K562 (cell line): ENCODE data around the gene CRTC3. TPM values are rescaled to one million over a fixed set of nuclear protein-coding genes. Genes with fewer than 3 reads are reported as not detected.
A peak's percentile ranks its signal among the peaks of the same experiment; 100 is the strongest.

Experiments
- C11orf30 ChIP-seq: fragments of 450-650 bp; IDR thresholded peaks from 2 replicates; pipeline ENCODE4 v1.6.1; 2016; ENCODE audit warnings: low read depth, mild to moderate bottlenecking
- EWSR1 ChIP-seq: fragments of 450-650 bp; IDR thresholded peaks from 2 replicates; pipeline ENCODE4 v1.6.1; 2018; ENCODE audit warnings: borderline replicate concordance, mild to moderate bottlenecking, low read depth, moderate library complexity; ENCODE audit not compliant: partially characterized antibody
- KAT2B ChIP-seq: IDR thresholded peaks from one replicate; pipeline ENCODE4 v1.6.1; 2012; ENCODE audit warnings: low read depth, mild to moderate bottlenecking, control low read depth, inconsistent platforms, low read length, moderate library complexity
- MTF1 ChIP-seq: fragments of 250-450 bp; sonication (Bioruptor Pico); IDR thresholded peaks from 2 replicates; pipeline ENCODE4 v1.9.0; 2021; ENCODE audit warnings: moderate library complexity, mild to moderate bottlenecking, inconsistent platforms, borderline replicate concordance
- NUFIP1 ChIP-seq: fragments of 450-650 bp; IDR thresholded peaks from 2 replicates; pipeline ENCODE4 v1.6.1; 2018; ENCODE audit not compliant: partially characterized antibody
- SAP30 ChIP-seq: fragments of 200-600 bp; sonication (generic); IDR thresholded peaks from 2 replicates; pipeline ENCODE4 v1.6.1; 2012; ENCODE audit warnings: borderline replicate concordance, low read depth, mild to moderate bottlenecking, moderate library complexity, low read length, control low read depth, inconsistent platforms; ENCODE audit not compliant: insufficient read depth, poor library complexity, severe bottlenecking
- SPI1 ChIP-seq: IDR thresholded peaks from 2 replicates; pipeline ENCODE4 v1.6.1; 2011; ENCODE audit warnings: low read depth, low read length, control low read depth, borderline replicate concordance
- ZNF551 ChIP-seq: fragments of 250-450 bp; sonication (Bioruptor Pico); IDR thresholded peaks from 2 replicates; pipeline ENCODE4 v1.5.0; 2021; ENCODE audit warnings: mild to moderate bottlenecking, moderate library complexity
- ZZZ3 ChIP-seq: fragments of 450-650 bp; IDR thresholded peaks from 2 replicates; pipeline ENCODE4 v1.6.1; 2016; ENCODE audit warnings: antibody characterized with exemption, mild to moderate bottlenecking, moderate library complexity
- polyA plus RNA-seq, 8 experiments: library from polyadenylated mRNA; depleted of rRNA in 4 of 8; stranded (reverse) in 5 of 8; unstranded in 3 of 8; fragments of >200 nt; fragmentation: Nextera tagmentation in 2 of 8; fragmentation: Illumina TruSeq in 1 of 8; extraction: Ambion mirVana in 2 of 8; extraction: Trizol in 1 of 8; gene quantifications; 2 replicates each; pipeline versions ENCODE4 v1.2.1 to v1.2.3, GENCODE V29; 2011 to 2014; ENCODE audit warnings: inconsistent platforms in 1 of 8, missing spikeins in 1 of 8
- total RNA-seq, 7 experiments: library from RNA; depleted of rRNA in 6 of 7; stranded (reverse); fragments of >200 nt in 6 of 7; fragmentation: Illumina TruSeq in 2 of 7; extraction: Trizol in 2 of 7; gene quantifications; 2 replicates each; pipeline versions ENCODE4 v1.2.1 to v1.2.3, GENCODE V29; 2011 to 2021; ENCODE audit warnings: low replicate concordance in 1 of 7
- TF ChIP-seq, protein P1 (sequence below): sonication (generic); formaldehyde crosslinking; IDR thresholded peaks from 2 replicates; pipeline ENCODE4 v1.8.0; 2023; ENCODE audit warnings: missing genetic modification reagents, mild to moderate bottlenecking, borderline replicate concordance
- TF ChIP-seq, protein P2 (sequence below): fragments of 250-450 bp; sonication (Bioruptor Pico); IDR thresholded peaks from 2 replicates; pipeline ENCODE4 v1.4.0; 2020; ENCODE audit warnings: mild to moderate bottlenecking, moderate library complexity, borderline replicate concordance
- TF ChIP-seq, protein P3 (sequence below): sonication (generic); formaldehyde crosslinking; IDR thresholded peaks from 2 replicates; pipeline ENCODE4 v1.4.0; 2020; ENCODE audit warnings: mild to moderate bottlenecking, missing genetic modification reagents
- TF ChIP-seq, protein P4 (sequence below): fragments of 200-800 bp; sonication (Bioruptor generic); IDR thresholded peaks from 2 replicates; pipeline ENCODE4 v1.6.1; 2017; ENCODE audit warnings: missing genetic modification characterization, missing compliant biosample characterization

CRTC3 gene
- total and polyA plus RNA-seq, 9 of the 15 experiments (the other 6 are each of a cell fraction or from before 2014, with no cell fraction given) = 1.2 to 19.0 (median 11.6) TPM

DNA sequence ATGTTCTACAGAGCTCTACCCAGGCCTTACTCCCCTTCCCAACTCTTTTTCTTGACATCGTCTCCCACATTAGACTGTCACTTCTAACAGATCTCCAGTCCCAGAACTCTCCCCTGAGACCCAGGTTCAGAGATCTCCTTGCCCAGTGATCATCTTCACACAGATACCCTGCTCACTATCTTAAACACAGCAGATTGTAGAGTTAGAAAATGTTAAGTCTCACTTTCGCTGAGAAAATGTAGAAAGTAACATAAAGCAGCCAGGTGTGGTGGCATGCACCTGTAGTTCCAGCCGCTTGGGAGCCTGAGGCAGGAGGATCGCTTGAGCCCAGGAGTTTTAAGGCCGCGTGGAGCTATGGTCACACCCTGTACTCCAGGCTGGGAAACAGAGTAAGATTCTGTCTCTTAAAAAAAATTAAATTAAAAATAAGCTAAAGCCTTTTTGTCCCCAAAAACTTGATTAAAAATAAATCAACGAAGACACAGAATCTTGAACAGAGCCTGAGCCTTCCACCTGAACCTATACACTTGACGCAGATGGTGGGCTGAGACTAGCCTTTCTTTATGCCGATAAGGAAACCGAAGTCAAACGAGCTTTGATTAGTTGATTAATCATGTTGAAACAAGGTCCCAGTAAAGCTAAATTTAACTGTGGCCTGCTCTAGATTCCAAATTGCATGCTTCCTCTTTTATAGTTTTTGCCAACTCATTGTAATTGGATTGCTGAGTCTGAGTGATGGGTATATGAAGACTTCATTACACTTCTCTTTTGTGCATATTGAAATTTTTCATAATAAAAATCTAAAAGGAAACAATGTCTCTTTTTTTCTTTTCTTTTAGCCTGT lies 156.1 kb downstream of the CRTC3 start (continued):
- TF ChIP-seq ZNF551 (CRISPR knock-in tag) (no peak), EWSR1 (no peak), KAT2B (no peak), NUFIP1 (no peak), C11orf30 (peak; percentile 93), ZZZ3 (no peak), MTF1 (CRISPR knock-in tag) (no peak), SPI1 (0 out of 2 replicates have a peak, but pooled peaks have one; percentile 41), SAP30 (no peak)
- TF ChIP-seq, protein P1, sequence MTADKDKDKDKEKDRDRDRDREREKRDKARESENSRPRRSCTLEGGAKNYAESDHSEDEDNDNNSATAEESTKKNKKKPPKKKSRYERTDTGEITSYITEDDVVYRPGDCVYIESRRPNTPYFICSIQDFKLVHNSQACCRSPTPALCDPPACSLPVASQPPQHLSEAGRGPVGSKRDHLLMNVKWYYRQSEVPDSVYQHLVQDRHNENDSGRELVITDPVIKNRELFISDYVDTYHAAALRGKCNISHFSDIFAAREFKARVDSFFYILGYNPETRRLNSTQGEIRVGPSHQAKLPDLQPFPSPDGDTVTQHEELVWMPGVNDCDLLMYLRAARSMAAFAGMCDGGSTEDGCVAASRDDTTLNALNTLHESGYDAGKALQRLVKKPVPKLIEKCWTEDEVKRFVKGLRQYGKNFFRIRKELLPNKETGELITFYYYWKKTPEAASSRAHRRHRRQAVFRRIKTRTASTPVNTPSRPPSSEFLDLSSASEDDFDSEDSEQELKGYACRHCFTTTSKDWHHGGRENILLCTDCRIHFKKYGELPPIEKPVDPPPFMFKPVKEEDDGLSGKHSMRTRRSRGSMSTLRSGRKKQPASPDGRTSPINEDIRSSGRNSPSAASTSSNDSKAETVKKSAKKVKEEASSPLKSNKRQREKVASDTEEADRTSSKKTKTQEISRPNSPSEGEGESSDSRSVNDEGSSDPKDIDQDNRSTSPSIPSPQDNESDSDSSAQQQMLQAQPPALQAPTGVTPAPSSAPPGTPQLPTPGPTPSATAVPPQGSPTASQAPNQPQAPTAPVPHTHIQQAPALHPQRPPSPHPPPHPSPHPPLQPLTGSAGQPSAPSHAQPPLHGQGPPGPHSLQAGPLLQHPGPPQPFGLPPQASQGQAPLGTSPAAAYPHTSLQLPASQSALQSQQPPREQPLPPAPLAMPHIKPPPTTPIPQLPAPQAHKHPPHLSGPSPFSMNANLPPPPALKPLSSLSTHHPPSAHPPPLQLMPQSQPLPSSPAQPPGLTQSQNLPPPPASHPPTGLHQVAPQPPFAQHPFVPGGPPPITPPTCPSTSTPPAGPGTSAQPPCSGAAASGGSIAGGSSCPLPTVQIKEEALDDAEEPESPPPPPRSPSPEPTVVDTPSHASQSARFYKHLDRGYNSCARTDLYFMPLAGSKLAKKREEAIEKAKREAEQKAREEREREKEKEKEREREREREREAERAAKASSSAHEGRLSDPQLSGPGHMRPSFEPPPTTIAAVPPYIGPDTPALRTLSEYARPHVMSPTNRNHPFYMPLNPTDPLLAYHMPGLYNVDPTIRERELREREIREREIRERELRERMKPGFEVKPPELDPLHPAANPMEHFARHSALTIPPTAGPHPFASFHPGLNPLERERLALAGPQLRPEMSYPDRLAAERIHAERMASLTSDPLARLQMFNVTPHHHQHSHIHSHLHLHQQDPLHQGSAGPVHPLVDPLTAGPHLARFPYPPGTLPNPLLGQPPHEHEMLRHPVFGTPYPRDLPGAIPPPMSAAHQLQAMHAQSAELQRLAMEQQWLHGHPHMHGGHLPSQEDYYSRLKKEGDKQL (CRISPR knock-in tag) = no peak
- TF ChIP-seq, protein P2, sequence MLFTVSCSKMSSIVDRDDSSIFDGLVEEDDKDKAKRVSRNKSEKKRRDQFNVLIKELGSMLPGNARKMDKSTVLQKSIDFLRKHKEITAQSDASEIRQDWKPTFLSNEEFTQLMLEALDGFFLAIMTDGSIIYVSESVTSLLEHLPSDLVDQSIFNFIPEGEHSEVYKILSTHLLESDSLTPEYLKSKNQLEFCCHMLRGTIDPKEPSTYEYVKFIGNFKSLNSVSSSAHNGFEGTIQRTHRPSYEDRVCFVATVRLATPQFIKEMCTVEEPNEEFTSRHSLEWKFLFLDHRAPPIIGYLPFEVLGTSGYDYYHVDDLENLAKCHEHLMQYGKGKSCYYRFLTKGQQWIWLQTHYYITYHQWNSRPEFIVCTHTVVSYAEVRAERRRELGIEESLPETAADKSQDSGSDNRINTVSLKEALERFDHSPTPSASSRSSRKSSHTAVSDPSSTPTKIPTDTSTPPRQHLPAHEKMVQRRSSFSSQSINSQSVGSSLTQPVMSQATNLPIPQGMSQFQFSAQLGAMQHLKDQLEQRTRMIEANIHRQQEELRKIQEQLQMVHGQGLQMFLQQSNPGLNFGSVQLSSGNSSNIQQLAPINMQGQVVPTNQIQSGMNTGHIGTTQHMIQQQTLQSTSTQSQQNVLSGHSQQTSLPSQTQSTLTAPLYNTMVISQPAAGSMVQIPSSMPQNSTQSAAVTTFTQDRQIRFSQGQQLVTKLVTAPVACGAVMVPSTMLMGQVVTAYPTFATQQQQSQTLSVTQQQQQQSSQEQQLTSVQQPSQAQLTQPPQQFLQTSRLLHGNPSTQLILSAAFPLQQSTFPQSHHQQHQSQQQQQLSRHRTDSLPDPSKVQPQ = no peak
- TF ChIP-seq, protein P3, sequence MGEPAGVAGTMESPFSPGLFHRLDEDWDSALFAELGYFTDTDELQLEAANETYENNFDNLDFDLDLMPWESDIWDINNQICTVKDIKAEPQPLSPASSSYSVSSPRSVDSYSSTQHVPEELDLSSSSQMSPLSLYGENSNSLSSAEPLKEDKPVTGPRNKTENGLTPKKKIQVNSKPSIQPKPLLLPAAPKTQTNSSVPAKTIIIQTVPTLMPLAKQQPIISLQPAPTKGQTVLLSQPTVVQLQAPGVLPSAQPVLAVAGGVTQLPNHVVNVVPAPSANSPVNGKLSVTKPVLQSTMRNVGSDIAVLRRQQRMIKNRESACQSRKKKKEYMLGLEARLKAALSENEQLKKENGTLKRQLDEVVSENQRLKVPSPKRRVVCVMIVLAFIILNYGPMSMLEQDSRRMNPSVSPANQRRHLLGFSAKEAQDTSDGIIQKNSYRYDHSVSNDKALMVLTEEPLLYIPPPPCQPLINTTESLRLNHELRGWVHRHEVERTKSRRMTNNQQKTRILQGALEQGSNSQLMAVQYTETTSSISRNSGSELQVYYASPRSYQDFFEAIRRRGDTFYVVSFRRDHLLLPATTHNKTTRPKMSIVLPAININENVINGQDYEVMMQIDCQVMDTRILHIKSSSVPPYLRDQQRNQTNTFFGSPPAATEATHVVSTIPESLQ (CRISPR knock-in tag) = no peak
- TF ChIP-seq, protein P4, sequence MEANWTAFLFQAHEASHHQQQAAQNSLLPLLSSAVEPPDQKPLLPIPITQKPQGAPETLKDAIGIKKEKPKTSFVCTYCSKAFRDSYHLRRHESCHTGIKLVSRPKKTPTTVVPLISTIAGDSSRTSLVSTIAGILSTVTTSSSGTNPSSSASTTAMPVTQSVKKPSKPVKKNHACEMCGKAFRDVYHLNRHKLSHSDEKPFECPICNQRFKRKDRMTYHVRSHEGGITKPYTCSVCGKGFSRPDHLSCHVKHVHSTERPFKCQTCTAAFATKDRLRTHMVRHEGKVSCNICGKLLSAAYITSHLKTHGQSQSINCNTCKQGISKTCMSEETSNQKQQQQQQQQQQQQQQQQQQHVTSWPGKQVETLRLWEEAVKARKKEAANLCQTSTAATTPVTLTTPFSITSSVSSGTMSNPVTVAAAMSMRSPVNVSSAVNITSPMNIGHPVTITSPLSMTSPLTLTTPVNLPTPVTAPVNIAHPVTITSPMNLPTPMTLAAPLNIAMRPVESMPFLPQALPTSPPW = no peak
